Transverse colon (tissue), 4 donors: ENCODE measurements around the gene PRKAA2.

ENCODE experiments used
- EP300 ChIP-seq: sonication (generic); formaldehyde crosslinking; IDR thresholded peaks from one replicate; pipeline ENCODE4 v1.6.1; 2017; ENCODE audit warnings: antibody characterized with exemption, low read depth
- POLR2A ChIP-seq: fragments of 450-650 bp; IDR thresholded peaks from one replicate; pipeline ENCODE4 v1.6.1; 2016; ENCODE audit warnings: antibody characterized with exemption, mild to moderate bottlenecking, moderate library complexity
- POLR2AphosphoS5 ChIP-seq, 3 donors: sonication (generic); formaldehyde crosslinking; IDR thresholded peaks; one replicate each; pipeline ENCODE4 v1.6.1; 2016; ENCODE audit warnings: antibody characterized with exemption in 3 of 3
- TF ChIP-seq, protein P1 (sequence below), 5 experiments: fragments of 200-600 bp in 3 of 5; fragments of 450-650 bp in 2 of 5; sonication (generic) in 3 of 5; IDR thresholded peaks; 1 replicate in 2 of 5; 2 replicates in 3 of 5; pipeline ENCODE4 v1.5.1; 2016 to 2017; ENCODE audit warnings: antibody characterized with exemption in 5 of 5, inconsistent platforms in 3 of 5, mild to moderate bottlenecking in 2 of 5, moderate library complexity in 1 of 5

DNA sequence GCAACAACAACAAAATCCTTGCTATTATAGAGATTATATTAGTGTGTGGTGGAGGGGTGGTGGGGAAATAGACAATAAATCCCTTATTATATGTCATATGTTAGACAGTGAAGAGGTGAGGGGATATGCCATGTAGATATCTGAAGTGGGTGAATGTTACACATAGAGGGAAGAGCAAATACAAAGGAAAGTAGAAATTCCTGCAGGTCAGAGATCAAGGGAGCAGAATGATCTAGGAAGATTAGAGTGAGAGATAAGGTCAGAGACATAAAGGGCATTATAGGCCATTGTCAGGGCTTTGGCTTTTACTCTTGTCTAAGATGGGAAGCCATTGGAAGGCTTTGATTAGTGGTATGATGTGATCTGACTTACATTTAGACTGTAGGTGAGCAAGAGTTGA lies 38.5 kb downstream of the PRKAA2 start:
- TF ChIP-seq, protein P1, sequence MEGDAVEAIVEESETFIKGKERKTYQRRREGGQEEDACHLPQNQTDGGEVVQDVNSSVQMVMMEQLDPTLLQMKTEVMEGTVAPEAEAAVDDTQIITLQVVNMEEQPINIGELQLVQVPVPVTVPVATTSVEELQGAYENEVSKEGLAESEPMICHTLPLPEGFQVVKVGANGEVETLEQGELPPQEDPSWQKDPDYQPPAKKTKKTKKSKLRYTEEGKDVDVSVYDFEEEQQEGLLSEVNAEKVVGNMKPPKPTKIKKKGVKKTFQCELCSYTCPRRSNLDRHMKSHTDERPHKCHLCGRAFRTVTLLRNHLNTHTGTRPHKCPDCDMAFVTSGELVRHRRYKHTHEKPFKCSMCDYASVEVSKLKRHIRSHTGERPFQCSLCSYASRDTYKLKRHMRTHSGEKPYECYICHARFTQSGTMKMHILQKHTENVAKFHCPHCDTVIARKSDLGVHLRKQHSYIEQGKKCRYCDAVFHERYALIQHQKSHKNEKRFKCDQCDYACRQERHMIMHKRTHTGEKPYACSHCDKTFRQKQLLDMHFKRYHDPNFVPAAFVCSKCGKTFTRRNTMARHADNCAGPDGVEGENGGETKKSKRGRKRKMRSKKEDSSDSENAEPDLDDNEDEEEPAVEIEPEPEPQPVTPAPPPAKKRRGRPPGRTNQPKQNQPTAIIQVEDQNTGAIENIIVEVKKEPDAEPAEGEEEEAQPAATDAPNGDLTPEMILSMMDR (IDR thresholded peaks at IDR 0.05), result no peak
- no peak for TF ChIP-seq POLR2A
- TF ChIP-seq POLR2AphosphoS5 (IDR thresholded peaks at IDR 0.05), result no peak
- no peak for TF ChIP-seq EP300
